Measurements from ENCODE around the gene ZNF248. TPM values are rescaled to one million over a fixed set of nuclear protein-coding genes. Genes with fewer than 3 reads are reported as not detected.

ZNF248 gene
- total RNA-seq, 1 donor from 2014 or later: 10.8 TPM

DNA sequence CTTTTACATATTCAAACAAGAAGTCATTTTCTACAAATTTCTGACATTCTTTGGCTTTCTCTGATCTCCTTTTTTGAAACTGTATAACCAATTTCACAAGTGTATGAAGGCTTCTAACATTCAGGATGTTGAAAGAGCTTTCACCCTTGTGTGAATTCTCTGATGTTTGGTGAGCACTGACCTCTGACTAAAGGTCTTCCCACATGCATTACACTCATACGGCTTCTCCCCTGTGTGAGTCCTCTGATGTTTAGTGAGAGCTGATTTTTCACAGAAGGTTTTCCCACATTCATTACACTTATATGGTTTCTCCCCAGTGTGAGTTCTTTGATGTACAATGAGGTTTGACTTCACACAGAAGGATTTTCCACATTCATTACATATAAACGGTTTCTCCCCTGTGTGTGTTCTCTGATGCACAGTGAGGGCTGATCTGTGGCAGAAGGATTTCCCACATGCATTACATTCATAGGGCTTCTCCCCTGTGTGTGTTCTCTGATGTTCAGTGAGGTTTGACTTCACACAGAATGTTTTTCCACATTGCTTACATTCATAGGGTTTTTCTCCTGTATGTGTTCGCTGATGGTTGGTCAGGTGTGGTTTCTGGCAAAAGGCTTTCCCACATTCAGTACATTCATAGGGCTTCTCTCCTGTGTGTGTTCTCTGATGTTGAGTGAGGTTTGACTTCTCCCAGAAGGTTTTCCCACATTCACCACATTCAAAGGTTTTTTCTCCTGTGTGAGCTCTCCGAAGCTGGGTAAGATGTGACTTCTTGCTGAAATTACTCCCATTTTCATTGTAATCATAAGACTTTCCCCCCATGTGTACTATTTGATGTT, 25.7 kb downstream of the ZNF248 start:
- intact Hi-C loops (cut with DNase I): no loop called here
- no peak for DNase-seq (ENCODE audit: low spot score)

DNA sequence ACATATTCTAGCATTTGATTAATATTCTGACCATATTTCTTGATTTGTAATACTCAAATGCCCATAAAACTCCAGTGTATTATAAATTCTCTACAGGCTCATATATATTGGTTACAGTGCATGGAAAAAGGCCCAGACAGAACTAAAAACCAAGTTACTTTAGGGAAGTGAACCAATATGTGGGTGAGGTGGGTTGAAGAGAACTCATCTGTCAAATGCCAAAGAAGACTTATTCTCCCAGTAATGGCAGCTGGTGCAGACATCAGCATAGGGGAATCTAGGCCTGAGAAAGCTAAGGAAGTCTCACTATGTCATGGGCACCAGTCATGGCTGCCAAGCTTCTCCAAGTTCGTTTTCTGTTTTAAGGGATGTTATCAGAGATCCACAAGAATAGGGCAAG, 30.6 kb downstream of the ZNF248 start:
- no peak for DNase-seq (ENCODE audit: low spot score)
- intact Hi-C loops (cut with DNase I): no loop called here

- intact Hi-C loops (cut with DNase I): no loop called here
- no peak for DNase-seq (ENCODE audit: low spot score)
These were observed 36.2 kb downstream of the ZNF248 start for GRCh38 chr10:37821237-37821636.

DNA sequence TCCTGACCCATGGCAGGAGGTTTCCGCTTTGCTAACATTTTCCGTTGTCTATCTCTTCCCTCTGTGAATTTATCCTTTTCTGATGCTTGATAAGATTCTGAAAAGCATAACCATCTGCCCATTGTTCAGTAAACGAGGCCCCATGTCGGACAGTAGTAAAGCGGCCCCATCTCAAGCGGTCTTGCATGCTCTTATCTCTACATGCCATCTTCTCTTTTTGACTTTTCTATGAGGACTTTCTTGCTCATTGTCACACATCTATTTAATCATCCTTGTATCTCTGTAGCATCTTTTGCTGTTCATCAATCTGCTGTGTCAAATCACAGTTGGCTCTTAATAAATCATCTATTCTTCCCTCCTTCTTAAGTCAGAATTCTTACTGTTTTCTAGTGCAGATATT, 37.6 kb downstream of the ZNF248 start:
- DNase-seq (ENCODE audit: low spot score): no peak
- intact Hi-C loops (cut with DNase I): no loop called here

GRCh38 chr10:37816290-37816689, 41.1 kb downstream of the ZNF248 start:
- no peak for DNase-seq (ENCODE audit: low spot score)
- intact Hi-C loops (cut with DNase I): no loop called here

GRCh38 chr10:37813763-37814162, 43.6 kb downstream of the ZNF248 start:
- intact Hi-C loops (cut with DNase I): no loop called here
- DNase-seq (ENCODE audit: low spot score): no peak

- no peak for DNase-seq (ENCODE audit: low spot score)
- intact Hi-C loops (cut with DNase I): no loop called here
These were observed 45.1 kb downstream of the ZNF248 start for GRCh38 chr10:37812290-37812689.

DNA sequence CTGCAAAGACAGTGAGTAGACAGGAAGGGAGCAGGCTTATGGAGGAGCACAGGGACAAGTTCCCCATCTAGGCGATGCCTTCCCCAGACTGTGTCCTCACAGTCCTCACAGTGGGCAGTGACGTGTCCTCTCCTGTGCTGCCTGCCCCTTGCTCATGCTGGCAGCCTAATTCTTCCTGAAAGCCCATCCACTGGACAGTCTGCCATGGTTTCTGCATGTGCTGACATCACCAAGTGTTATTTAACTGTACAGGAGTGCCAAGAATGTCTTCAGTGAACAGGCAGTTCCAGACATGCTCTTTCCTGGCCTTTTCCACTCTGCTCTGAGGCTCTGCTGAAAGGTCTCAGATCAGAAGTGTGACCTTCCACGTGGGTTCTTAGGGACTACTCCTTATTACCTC, 54.1 kb downstream of the ZNF248 start:
- intact Hi-C loops (cut with DNase I): no loop called here
- DNase-seq (ENCODE audit: low spot score): no peak

- no peak for DNase-seq (ENCODE audit: low spot score)
- intact Hi-C loops (cut with DNase I): no loop called here
These were observed 55.9 kb downstream of the ZNF248 start for GRCh38 chr10:37801557-37801956.

- no peak for DNase-seq (ENCODE audit: low spot score)
- intact Hi-C loops (cut with DNase I): no loop called here
These were observed 63.0 kb downstream of the ZNF248 start for GRCh38 chr10:37794305-37794976.

GRCh38 chr10:37789590-37789989, 67.8 kb downstream of the ZNF248 start:
- DNase-seq (ENCODE audit: low spot score): no peak
- intact Hi-C loops (cut with DNase I): no loop called here

DNA sequence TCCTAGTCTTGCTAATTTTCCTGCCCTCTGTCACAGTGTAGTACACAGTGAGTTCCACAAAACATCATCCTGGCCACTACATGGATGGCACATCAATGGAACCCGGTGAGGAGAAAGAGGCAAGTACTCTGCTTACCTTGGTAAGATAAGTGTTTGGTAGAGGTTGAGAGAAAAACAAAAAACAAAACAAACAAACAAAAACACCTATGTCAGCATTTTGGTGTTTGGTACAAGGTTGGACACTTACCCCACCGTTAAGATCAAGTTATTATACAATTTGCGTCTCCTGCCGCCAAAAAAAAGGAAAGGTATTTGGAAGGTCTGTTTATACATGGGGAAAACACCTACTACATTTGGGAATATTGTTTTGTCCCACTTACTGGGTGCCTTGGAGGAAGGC, 72.7 kb downstream of the ZNF248 start:
- intact Hi-C loops (cut with DNase I): no loop called here
- DNase-seq (ENCODE audit: low spot score): no peak

DNA sequence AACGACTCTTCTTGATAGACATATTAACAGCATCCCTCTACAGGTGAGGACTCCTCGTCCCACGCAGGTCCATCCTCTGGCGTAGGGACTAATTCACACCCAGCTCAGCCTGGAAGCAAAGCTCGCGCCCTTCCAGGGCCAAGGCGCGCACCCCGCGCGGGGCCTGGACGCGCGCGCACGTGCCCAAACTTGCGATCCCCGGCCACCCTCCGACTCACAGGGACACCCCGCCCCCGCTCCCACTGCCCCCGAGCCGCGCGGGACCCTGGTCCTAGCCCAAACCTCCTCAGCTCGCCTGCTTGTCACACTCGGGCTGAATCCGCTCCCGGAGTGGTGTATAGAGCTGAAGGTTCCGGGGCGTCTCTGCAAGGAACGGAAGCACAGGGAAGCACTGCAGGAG, 76.9 kb downstream of the ZNF248 start:
- intact Hi-C loops (cut with DNase I): no loop called here
- no peak for DNase-seq (ENCODE audit: low spot score)

DNA sequence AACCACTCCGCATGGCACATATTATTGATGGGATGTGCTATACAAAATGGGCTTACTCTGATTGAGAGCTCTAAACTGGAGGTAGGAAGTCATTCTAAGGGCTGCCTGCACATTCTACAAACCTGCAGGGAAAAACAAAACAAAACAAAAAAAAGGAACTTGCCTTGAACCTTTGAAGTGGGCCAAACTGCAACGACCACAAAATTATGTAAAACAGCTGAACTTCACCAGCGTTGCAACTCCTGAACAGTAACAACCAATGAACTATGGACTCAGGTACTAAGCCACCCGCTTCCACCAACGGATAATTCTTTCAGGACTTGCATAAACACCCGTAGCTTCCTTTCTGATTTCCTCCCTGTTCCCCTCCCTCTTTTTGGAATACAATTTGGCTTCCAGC, 80.4 kb downstream of the ZNF248 start:
- intact Hi-C loops (cut with DNase I): no loop called here
- no peak for DNase-seq (ENCODE audit: low spot score)

DNA sequence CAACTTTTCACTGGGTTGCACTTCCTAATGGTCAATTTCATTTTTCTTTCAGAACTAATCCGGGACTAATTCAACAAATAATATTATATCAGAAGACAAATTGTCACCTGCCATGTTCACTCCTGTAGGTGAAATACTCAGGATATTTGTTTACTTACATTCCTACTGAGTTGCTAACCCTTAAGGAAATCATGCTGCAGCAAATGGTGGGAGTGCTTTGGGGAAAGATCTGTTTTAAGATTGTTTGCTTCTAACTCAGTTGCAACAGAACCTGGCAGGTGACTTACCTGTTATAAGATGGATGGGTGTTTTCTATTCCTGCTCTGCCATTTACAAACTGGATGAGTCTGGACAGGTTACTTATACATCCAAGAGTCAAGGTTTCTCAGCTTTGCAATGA, 81.8 kb downstream of the ZNF248 start:
- no peak for DNase-seq (ENCODE audit: low spot score)
- intact Hi-C loops (cut with DNase I): no loop called here

- intact Hi-C loops (cut with DNase I): no loop called here
- no peak for DNase-seq (ENCODE audit: low spot score)
These were observed 83.1 kb downstream of the ZNF248 start for GRCh38 chr10:37774351-37774750.

DNA sequence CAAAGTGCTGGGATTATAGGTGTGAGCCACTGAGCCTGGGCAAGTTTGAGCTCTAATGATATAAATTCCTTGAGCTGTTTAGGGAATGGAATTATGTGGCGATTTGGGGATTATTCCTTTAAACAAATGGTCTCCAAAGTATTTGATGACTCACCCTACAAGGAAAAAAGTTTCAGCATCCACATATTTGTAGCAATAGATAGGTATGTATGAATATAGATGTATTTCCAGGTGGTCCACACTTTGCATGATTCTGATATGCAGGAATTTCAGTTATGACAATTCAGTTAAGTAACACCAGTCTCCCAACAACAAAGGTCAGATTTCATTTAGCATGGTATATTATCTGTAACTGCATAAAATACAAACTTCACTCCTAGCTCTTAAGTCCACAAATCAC, 92.2 kb downstream of the ZNF248 start:
- no peak for DNase-seq (ENCODE audit: low spot score)
- intact Hi-C loops (cut with DNase I): no loop called here

DNA sequence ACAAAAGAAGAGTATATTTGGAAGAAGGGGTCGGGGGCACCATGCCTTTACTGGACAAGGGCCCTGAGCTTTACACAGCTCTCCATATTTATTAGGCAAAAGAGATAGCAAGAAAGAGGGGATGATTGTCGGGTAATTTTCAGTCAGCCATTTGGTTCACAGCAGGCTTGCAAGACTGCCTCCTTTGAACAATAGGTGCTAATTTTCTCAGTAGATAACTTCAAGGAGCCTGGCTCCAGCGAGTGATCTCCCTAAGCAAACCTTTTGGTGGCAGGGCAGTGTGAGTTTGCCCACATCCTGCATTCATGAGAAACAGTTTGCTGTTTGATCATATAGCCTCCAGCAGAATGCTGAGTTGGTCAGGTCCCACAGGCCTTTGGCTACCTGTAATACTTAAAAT, 94.3 kb downstream of the ZNF248 start:
- intact Hi-C loops (cut with DNase I): no loop called here
- no peak for DNase-seq (ENCODE audit: low spot score)

DNA sequence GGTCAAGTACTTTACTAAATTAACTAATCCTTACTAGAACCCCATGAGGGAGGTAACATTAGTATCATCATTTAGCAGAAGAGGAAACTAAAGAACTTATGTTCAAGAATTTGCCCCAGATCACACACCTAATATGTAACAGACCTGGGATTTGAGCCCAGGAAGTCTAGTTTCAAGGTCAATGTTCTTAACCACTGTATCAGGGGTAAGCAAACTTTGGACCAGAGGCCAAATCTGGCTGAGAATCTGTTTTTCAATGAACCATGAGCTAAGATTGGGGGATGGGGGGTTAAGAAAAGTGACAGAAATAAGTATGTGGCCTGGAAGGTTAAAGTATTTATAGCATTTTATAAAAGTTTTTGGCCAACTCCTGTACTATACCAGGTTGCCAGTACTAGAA, 95.1 kb downstream of the ZNF248 start:
- no peak for DNase-seq (ENCODE audit: low spot score)
- intact Hi-C loops (cut with DNase I): no loop called here

DNA sequence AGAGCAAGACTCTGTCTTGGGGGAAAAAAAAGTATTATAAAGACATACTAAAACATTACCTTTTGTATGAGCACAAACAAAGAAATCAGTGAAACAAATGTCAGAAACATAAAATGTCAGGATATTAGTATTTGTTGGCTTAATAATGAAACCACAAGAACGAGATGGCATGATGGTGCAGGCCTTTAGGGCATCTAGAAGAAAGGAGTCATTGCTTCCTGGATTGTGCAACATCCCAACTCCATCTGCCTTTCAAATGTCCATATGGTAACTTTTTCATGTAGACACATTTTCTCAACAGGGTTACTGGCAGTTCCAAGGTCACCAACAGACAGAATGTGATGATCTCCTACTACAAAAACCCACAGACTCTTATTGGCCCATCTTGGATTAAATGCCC, 96.6 kb downstream of the ZNF248 start:
- DNase-seq (ENCODE audit: low spot score): no peak
- intact Hi-C loops (cut with DNase I): no loop called here

GRCh38 chr10:37758074-37758473, 99.3 kb downstream of the ZNF248 start:
- DNase-seq (ENCODE audit: low spot score): no peak
- intact Hi-C loops (cut with DNase I): loop anchor here (10.0 kb wide), 1 partner anchor 853 kb away; no protein-coding TSS in a partner anchor
